NCI-H345 (cell line): ENCODE results near the gene SERPINA5.
"Not testable (repeated sequence)": the region's sequence is repeated elsewhere in the genome, so short reads cannot be mapped to it uniquely, and the experiment has no call there.

Source experiments
- DNase-seq: peaks from one replicate; lab custom pipeline; 2025; lab: John Stamatoyannopoulos, UW

The SERPINA5 gene

GRCh38 chr14:94623856-94624499 is 42.8 kb downstream of the SERPINA5 start:
- no peak for DNase-seq

DNA sequence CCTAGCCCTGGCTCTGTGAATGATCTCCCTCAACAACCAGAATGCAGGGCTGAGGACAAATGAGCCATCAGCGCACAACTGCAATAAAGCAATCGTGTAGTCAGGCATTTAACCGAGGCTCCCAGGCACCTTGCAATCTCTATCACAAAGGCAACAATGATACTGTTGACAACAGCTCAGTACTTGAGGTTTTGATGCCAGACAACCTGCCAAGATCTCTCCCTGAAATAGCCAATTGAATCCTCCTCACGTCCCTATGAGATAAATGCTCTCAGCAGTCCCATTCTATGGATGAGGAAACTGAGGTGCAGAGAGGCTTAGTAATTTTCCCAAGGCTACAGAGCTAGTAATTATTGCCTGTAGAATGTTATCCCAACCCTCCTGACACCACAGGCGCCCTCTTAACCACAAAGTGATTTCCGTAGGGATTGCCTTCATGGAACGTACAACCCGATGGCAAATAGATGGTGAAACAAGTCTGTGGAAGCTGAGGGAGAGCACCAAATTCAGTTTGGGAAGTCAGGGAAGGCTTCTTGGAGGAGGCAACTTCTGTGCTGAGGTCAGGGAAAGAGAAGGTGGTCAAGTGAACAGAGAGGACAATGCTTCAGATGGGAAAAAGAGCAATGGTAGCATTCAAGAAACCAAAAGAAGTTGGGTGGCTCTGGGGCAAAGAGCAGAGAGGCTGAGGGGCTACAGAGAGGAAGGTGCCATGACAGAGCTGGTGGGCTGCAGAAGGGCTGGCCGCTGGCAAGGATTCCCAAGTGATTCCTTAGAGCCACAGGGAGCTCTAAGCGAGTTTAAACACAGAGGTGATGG is 43.5 kb downstream of the SERPINA5 start:
- DNase-seq: no peak

DNA sequence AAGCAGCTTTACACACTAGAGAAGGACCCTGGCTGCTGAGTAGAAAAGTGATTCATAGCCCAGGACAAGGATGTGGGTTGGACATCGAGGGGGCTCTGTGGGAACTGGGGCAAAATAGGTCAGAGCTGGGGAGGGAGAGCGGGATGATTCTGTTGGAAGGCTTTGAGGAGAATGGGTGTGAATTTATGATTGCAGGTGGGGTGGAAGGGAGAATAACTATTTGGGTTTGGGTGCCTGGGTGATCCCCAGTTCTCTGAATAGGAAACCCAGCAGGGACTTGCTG is 44.1 kb downstream of the SERPINA5 start:
- DNase-seq: no peak

- DNase-seq: no peak
These were observed 47.4 kb downstream of the SERPINA5 start for GRCh38 chr14:94628578-94628977.

DNA sequence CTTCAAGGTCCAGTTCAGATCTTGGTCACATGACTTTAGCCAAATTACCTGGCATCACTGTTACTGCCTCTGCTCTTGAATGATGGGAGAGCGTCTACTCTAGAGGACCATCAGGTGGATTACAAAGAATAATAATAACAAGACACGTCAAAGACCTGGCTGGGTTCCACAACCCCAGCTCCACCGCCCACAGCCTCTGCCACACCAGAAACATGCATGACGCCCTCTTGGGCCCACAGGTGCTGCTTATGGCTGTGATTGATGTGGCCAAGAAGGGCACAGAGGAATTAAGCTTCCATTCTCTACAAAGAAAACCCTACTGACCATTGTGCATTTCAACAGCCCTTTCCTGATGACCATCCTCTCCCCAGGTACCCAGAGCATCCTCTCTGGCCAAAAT is 49.2 kb downstream of the SERPINA5 start:
- DNase-seq: no peak

DNA sequence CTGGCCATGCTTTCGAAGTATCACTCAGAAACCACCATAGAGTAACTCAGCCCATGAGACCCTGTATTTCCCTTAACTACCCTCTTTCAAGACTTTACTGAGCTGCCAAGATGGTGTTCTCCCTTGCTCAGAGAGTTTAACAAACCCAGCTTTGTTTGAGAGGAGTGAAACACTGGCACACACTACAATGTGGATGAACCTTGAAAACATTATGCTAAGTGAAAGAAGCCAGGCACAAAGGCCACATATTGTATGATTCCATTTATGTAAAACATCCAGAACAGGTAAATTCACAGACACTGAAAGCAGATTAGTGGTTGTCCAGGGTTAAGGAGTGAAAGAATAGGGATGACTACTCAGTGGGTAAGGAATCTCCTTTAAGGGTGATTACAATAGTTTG is 49.8 kb downstream of the SERPINA5 start:
- no peak for DNase-seq

GRCh38 chr14:94631536-94632304 is 50.5 kb downstream of the SERPINA5 start:
- no peak for DNase-seq

GRCh38 chr14:94632305-94632590 is 51.0 kb downstream of the SERPINA5 start:
- DNase-seq: no peak

DNA sequence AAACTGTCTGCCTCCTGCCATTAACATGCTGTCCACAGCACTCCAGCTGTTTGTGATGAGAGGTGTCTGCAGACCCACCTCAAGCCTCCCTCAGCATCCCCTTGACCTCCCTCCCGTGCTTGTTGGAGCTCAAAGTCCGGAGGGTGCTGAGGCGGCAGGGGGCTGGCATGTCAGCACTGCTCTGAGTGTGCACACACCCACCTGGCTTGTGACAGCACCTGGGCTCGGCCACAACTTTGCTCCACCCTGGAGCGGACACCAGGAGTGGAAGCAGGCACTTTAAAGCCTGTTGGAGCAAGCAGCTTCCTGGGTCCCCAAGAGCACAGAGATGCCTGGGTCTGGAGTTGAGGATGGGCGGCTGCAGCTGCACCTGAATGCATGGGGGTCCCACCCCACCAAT is 51.9 kb downstream of the SERPINA5 start:
- no peak for DNase-seq

DNA sequence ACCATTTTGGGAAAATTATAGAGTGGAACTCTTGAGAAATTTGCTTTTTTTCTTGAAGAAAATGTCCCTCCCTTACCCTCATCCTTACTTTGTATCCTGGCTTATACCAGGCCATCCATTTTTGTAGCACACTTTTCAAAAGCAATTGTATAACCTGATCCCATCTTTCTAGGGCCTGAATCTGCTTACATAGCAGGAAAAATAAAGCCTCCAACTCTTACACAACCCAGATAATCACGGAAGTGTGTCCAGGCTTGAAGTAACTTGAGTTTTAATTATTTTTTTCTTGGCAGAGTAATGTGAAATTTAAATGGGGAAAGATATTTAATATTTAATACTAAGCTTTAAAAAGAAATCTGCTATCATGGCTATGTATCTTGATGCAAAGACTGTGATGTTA is 53.9 kb downstream of the SERPINA5 start:
- no peak for DNase-seq

DNA sequence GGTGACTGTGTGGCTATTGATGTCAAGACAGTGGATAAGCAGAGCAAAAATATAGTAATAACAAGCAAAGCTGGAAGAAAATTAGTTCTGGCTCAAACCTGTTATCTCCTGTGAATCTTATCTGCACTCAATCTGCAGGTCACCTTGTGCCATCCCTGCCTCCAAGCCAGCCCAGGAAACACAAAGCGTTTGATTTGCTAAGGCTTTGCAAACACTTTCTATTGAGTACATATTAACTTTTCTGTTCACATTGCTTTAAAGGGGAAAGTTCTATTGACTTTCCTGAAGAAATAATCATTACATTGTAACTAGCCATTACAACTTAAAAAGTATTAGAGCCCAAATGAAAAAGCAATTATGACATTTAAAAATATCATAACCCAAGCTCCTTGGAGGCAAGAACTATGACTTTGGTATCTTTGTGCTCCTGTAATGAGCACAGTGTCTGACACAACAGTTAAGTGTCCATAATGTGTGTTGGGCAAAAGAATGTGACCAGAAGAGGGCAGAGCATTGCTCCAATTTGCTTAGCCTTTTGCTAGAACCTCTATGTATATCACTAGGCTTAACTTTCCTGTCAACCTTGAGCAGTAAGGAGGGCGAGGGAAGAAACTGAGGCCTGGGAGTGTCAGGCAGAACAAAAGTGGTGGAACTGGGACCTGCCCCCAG is 55.7 kb downstream of the SERPINA5 start:
- no peak for DNase-seq

- DNase-seq: not testable (repeated sequence)
These were observed 56.6 kb downstream of the SERPINA5 start for GRCh38 chr14:94637814-94638213.

DNA sequence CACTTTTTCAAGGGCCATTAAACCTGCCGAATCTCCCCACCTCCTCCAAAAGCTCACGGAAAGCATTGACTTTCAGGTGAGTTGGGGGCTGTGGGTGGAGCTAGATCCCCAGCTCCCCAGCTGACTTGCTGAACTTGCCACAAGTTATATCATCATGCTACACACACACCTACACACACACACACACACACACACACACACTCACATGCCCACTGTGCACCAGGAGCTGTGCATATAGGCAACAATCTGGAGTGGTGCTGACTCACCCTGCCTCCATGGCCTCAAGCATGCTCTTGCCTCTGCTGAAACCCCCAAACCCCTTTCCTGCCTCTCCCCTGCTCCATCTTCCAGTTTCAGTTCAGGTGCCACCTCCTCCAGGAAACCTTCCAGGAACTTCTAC is 57.1 kb downstream of the SERPINA5 start:
- no peak for DNase-seq

DNA sequence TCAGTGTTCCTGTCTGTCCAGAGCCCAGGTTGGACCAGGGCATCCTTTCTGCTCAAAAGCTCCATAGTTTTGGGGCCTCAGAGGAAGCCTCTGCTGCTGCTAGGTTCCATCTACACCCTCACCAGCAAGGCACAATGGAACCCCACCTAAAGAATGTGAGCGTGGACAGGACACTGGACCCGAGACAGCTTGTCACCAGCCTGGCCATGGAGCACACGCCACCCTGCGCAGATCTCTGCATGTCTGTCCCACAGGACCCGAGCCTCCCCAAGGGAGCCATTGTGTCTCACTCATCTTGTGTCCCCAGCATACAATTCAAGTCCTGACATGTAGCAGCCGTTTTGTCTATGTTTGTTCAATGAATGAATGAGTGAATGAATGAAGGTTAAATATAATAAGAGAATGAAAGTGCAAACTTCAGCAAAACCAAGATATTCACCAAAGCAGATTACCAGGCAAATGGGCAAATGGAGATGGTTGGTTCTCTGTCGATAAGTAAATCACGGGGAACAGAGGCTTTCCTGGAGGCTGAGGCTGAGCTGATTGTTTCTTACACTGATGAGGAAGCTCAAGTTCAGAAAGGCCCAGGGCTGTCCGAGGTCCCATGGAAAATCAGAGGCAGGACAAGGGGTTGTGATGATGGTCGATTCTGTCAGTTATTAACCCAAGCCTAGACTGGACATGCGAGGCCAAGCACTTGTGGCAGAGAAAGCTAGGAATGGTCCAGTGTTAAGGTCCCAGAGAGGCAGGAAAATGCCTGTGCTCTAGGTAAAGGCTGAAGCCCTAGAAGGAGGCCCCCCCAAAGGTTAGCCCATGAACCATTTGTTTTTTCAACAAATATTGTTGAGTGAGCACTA is 58.0 kb downstream of the SERPINA5 start:
- no peak for DNase-seq

- DNase-seq: no peak
These were observed 59.8 kb downstream of the SERPINA5 start for GRCh38 chr14:94640721-94641631.

- DNase-seq: no peak
These were observed 60.4 kb downstream of the SERPINA5 start for GRCh38 chr14:94641632-94641955.
